Stimulated activated CD8-positive, alpha-beta memory T cell treated with anti-CD3 and anti-CD28 coated beads, Interleukin-4, amount 100 ng/mL, for 4 hours (primary cell): ENCODE measurements around the gene PGBD5.

Source experiments
- DNase-seq, 2 donors: peaks; one replicate each; pipeline ENCODE4 v3.0.0-alpha.2; 2020; ENCODE audit warnings: low read depth in 2 of 2, low spot score in 1 of 2

Gene PGBD5

DNA sequence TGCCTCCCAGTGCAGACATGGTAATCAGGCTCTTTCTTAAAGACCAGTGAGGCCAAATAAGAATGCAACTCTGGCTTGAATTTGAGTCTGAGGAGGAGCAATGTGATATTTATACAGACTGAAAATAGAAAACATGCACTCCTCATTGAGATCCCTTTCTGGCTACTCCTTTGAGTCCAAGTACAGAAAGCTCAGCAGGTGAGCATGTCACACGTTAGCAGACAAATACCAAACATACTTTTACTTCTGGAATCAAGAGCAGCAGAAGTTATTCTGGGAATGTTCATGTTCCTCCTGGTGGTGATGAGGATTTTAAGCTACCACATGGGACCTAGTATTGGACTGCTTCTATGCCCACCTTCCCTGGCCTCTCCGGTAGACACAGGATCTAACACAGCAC is 48.3 kb downstream of the PGBD5 start:
- DNase-seq, result no peak

GRCh38 chr1:230377324-230377723 is 48.8 kb downstream of the PGBD5 start:
- DNase-seq, result no peak

- no peak for DNase-seq
Observed at GRCh38 chr1:230376296-230376695, 49.8 kb downstream of the PGBD5 start.

GRCh38 chr1:230375780-230376179 is 50.4 kb downstream of the PGBD5 start:
- no peak for DNase-seq

DNA sequence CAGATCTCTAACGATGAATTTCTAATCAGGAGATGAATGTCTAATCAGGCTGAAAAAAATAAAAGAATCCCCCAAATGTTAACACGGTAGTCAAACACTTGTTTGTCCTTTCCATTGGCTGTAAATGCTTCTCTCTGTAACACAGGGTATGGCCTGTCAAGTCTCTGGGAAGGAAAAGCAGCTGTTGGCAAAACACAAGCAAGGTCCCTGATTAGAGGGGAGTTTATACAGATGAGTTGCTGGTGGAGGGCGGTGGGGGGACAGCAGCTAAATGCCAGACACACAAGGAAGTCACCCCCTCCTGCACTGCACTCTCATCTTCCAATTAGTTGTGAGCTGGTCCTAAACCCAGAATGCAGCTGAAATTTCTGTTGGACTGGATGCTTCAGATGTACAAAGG is 51.0 kb downstream of the PGBD5 start:
- no peak for DNase-seq

- DNase-seq, result no peak
Observed at GRCh38 chr1:230371923-230372703, 54.0 kb downstream of the PGBD5 start.

GRCh38 chr1:230370109-230370508 is 56.0 kb downstream of the PGBD5 start:
- no peak for DNase-seq

DNA sequence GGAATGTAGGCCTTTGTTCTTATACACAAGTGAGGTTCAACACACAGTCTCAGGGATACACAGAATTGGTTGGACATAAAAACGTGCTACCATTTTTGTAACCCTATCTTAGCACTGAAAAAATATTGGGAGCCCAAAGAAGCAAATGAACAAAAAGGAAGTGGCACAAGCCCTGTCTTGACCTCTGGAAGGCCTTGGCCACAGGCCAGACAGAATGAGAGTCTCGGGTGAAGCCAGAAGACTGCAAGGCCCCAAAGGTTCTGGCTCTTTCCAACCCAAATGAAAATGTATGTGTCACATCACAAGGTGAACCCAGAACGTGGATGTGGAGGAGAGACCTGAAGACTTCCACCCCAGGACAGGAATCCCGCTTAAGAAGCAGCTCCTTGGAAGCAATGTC is 57.3 kb downstream of the PGBD5 start:
- no peak for DNase-seq

GRCh38 chr1:230368363-230368762 is 57.8 kb downstream of the PGBD5 start:
- DNase-seq, result no peak

DNA sequence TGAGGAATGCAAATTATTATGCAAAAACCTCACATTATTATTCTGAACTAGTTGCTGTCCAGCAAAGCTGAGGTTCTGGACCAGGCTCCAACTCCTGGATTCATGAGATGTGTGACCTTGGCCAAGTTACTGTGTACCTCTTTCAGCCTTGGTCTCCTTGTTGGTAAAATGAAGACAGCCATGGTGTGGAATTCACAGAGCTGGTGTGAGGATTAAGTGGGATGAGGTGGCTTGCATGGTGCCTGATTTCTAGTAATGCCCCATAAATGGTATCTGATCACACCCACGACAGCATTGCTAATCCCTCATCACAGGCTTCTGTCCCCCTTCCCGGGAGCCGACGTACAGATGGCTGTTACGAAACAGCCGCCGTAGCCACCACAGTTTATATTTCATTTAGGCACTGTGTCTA is 59.6 kb downstream of the PGBD5 start:
- no peak for DNase-seq

GRCh38 chr1:230365723-230366307 is 60.3 kb downstream of the PGBD5 start:
- DNase-seq, result no peak

DNA sequence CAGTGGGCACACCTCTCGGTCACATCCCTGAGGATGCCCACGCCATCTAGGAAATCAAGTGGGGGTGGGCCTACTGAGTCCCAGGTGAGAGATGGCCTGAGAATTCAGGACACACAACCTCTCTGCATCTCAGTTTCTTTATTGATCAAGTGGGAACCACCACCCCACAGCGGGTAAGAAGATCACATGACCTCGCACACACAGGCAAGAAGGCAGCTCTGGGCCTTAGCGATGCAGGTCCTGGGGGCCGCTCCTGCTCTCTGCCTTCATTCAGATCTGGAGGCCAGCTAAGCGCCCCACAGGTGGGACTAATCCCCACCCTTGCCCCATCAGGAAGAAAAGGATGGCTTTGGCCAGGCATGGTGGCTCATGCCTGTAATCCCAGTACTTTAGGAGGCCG is 63.2 kb downstream of the PGBD5 start:
- no peak for DNase-seq

DNA sequence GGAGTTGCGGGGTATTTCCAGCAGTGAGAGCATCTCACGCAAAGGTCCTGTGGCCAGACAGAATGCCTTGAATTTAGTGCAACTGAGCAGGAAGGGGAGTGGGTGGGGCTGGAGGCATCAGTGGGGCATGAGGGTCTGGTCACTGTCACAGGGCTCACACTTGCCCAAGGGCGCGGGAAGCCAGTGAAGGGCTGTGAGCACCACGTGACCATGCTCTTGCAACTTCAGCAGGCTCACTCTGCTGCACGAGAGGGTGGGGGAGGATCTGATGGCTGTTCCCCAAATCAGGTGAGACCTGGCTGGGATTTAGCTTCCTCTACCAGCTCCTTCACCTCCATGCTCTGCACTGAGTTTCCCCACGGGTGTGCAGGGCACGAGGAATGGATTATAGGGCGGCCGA is 64.2 kb downstream of the PGBD5 start:
- no peak for DNase-seq

GRCh38 chr1:230359992-230360668 is 66.0 kb downstream of the PGBD5 start:
- DNase-seq, result no peak

- no peak for DNase-seq
Observed at GRCh38 chr1:230356869-230357794, 69.0 kb downstream of the PGBD5 start.

DNA sequence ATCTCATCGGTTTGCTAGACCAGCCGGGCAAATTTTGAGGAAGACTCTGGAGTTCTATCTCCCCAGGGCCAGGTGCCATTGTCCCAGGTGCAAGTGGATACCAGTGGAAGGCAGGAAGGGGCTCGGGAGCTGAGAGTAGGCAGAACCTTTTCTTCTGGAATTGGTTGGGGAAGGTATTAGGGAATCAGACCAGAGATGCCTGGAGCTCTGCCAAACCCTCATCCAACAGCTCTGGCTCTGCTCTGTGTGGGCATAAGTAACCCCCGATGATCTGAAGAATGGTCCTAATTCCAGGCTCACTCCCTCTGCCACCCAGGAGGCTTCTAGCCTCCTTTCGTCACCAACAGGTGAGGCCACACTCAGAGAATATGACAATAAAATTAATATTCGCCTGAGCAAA is 69.9 kb downstream of the PGBD5 start:
- no peak for DNase-seq

- DNase-seq, result no peak
Observed at GRCh38 chr1:230355594-230355993, 70.5 kb downstream of the PGBD5 start.

DNA sequence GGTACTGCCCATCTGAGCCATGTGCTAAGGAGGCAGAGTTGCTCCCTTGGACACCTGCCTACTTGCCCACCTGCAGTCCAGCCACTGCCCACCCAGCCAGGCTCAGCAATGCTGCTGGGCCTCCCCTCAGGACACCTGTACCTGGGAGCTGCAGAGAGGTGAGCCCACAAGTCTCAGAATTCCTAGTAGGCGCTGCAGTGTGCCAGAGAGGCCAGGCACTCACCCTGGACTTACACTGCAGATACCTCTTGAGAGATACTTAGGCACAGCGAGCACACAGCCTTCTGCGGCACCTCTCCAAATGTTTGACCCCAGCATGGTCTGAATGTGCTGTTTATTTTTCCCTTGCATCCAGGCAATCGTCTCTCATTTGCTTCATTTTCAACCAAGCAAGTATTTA is 71.0 kb downstream of the PGBD5 start:
- DNase-seq, result no peak

GRCh38 chr1:230354005-230354404 is 72.1 kb downstream of the PGBD5 start:
- no peak for DNase-seq

GRCh38 chr1:230352537-230352936 is 73.6 kb downstream of the PGBD5 start:
- DNase-seq, result no peak

DNA sequence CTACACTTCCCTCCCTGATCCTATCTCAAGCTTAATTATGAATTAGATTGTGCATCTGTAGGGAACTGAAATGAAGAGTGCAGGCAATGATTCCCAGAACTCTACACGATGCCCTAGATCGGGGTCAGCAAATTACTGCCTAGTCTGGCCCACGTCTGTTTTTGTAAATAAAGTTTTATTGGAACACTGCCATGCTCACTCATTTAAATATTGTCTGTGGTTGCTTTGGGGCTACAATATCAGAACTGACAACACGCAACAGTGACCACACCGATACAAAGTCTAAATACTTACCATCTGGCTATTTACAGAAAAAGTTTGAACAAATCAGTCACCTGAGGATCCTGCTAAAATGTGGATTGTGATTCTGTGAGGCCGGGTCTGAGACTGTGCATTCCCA is 74.1 kb downstream of the PGBD5 start:
- DNase-seq, result no peak
